Putamen (tissue), 1 donor: Measurements from ENCODE around the gene DNAH6.
A peak's percentile ranks its signal among the peaks of the same experiment; 100 is the strongest.
"Not testable (repeated sequence)": the region's sequence is repeated elsewhere in the genome, so short reads cannot be mapped to it uniquely, and the experiment has no call there.

Experiments
- DNase-seq: peaks from one replicate; pipeline ENCODE4 v3.0.0-alpha.2; 2016; ENCODE audit warnings: low spot score

DNAH6 gene, protein sequence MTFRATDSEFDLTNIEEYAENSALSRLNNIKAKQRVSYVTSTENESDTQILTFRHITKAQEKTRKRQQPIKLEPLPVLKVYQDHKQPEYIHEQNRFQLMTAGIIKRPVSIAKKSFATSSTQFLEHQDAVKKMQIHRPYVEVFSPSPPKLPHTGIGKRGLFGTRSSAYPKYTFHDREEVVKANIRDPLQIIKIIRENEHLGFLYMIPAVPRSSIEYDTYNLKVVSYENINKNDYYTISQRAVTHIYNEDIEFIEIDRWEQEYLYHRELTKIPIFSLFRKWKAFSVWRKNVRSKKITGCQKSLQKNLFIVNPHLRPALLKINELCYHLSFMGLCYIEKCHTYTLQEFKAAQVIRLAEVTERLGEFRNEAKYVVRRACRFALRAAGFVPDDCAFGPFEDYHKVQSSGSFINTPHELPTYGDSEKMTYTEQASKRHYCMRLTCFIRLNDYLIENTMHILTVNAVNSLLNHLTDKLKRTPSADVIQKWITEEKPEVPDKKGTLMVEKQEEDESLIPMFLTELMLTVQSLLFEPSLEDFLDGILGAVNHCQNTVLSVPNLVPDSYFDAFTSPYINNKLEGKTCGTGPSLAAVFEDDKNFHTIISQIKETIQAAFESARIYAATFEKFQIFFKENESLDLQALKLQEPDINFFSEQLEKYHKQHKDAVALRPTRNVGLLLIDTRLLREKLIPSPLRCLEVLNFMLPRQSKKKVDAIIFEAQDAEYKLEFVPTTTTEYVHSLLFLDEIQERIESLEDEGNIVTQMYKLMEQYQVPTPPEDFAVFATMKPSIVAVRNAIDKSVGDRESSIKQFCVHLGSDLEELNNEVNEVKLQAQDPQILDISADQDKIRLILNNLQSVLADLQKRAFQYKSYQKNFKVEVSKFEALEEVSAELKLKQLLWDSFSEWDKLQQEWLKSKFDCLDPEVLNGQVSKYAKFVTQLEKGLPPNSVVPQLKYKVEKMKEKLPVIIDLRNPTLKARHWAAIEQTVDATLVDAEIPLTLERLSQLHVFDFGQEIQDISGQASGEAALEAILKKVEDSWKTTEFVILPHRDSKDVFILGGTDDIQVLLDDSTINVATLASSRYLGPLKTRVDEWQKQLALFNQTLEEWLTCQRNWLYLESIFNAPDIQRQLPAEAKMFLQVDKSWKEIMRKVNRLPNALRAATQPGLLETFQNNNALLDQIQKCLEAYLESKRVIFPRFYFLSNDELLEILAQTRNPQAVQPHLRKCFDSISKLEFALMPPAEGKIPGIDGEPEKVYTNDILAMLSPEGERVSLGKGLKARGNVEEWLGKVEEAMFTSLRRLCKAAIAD (N-terminal part only)

DNA sequence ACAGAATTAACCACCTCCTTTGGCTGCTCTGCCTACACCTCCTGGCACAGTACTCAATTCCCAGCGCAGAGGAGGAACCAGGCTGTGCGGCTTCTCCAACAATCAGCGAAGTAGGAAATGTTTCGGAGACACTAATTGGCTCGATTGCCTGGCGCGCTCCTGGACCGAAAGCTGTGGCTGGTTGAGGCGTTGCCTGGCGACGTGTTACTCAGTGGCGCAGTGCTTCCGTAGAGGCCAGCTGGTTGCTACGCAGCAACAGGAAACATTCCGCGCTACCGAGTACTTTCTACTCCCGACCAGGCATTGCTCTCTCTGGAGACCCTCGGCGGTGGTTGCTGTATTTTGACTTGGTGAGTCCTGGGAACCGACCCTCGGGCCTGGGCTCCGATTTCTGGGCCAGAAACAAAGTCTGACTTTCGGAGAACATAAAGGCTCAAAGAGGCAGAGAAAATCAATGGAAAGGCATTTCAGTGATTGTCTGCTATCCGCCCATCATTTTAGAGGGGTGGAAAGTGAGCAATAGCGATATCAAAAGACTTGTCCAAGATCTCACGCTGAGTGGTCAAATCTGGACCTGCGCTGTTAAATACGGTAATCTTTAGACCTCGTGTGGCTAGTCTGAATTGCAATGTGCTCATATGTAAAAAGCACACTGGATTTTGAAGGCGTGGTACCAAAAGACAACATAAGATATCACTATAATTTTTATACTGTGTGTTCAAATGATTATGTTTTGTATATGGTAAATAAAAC is at the start of gene DNAH6:
TSS of gene DNAH6 (plus strand) at position 265 of the 753 bp plus-strand sequence. CDS start 1,329 bp downstream, outside the sequence.
- DNase-seq: peak; percentile 92

DNA sequence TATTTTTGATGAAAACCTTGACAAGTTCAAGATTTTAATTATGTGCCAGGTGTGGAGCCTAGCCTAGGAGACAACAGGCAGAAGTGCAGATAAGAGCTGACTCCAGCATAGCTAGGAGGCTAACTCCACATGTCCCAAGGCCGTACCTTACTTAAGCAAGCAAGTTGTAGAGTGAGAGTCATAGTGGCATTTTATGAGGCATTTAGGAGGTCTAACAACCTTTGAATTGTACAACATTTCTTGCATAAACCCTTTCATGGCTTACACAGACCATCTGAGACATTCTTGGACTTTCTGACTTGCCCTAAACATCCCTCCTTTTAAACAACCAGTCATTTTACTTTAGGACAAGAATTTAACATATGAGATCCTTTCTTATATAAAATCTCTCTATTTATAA is 48.9 kb upstream of the DNAH6 start:
- DNase-seq: no peak

DNA sequence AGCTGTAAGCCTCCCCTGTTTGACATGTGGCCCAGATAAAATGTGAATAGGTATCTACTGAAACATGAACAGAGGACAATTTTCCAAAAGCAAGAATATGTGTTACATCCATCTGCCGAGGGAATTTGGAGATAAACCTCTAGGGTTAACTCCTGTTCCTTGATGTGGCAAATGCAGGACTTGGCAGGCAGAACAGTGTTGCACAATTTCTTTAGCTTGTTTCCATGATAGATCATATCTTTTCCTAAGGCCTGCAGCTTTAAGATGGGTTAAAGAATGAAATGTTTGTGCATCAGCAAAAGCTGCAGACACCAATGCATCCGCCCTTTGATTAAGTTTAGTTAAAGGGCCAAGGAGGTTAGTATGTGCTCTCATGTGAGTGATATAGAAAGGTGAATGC is 43.9 kb upstream of the DNAH6 start:
- not testable (repeated sequence) for DNase-seq

DNA sequence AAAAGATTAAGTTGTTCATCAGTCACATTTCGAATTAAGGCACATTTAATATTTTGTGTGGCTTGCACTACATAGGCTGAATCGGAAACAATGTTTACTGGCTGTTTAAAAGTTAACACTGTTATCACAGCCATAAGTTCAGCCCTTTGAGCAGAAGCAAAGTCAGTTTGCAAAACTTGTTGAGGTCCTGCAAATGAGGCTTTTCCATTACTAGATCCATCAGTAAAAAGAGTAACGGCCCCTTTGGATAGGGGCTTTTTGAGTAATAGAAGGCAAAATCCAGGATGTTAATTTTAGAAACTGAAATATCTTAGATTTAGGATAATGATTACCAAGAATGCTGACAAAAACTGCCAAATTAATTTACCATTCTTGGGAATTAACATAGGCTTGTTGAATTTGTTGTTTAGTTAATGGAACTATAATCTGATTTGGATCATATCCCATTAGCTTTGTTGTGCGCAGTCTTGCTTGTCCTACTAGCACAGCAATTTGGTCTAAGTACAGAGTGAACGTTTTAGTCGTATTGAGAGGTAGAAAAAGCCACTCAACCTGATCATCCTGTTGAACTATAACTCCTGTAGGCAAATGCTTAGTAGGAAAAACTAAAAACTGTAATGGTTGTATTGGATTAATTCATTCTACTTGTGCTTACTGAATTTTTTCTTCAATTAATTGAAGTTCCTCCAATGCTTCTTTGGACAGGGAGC is 43.3 kb upstream of the DNAH6 start:
- DNase-seq: no peak

DNA sequence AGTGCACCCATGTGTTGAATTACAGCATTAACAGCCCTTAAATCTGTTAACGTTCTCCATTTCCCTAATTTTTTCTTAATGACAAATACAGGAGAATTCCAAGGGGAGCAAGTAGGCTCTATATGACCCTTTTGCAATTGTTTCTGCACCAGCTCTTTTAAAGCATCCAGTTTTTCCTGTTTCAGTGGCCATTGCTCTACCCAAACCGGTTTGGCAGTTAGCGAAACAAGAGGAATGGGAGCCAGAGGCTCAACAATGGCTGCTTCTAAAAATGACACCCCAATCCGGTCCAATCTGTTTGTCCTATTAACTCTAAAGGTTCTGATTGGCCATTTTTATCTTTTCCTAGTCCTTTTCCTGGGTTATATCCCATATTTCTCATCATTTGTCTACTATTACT is 42.1 kb upstream of the DNAH6 start:
- DNase-seq: no peak

DNA sequence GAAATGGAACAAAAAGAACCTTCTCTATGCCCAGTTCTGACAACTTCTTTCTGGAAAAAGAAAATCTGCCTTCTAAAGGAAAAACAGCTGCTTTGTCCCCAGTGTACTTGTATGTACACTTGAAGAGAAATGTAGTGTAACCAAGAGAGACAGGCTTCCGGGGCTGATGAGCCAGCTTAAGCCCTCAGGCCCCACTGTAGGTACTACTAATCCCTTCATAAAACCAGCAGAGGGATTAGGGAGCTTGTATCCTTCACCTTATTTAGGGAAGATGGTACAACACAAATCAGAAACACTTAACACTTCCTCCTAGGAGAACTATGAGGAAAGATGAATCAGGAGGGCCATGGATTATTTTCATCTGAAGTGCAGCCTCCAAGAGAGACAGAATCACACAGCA is 38.4 kb upstream of the DNAH6 start:
- no peak for DNase-seq

DNA sequence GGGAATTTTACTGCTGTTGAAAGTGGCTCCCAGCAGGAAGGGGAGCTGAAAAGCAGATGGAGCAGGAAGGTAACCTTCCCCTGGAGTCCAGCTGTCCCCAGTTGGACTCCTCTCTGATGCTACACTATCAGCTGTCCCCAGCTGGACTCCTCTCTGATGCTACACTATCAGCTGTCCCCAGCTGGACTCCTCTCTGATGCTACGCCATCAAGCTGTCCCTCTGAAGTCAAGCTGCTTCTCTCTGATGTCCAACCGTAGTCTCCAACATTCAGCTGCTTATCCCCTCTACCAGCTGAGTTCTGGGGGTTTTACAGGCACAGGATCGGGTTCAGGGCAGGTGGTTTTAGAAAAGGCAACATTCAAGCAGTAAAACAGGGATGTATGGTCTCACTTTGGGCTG is 37.4 kb upstream of the DNAH6 start:
- DNase-seq: no peak

DNA sequence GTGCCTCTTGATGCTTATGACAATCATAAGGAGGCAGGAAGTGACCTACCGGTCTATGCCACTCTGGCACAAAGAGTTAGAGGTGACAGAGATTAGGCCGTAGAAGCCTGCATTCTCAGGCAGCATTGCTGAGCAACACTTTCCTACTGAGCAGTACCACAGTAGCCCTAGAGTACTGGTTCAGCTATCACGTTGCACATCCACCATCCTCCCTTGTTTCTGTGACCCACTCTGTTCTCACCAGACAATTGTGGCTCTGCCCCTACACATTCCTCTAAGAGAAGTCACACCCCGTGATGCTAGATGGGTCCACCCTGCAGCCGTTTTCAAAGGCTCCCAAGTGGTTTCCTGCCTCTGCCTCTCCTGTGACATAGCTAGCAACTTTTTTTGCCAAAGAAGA is 34.6 kb upstream of the DNAH6 start:
- DNase-seq: no peak

DNA sequence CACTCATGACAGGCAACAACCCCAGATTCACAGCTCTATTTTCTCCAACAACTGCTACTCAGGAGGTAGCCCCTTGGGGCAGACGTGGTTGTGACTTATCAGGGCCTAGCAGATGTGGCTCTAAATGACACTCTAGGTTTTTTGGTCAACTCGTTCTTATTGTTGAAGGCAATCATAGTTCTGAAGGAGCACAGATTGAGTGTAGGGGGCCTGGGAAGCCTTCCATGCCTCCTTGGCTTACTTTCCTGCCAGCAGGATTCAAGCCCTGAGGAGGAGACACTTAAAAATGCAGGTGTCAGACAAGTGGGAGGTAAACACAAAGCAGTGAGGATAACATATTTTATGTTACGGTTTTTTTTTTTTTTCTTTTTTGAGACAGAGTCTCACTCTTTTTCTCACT is 33.7 kb upstream of the DNAH6 start:
- no peak for DNase-seq

DNA sequence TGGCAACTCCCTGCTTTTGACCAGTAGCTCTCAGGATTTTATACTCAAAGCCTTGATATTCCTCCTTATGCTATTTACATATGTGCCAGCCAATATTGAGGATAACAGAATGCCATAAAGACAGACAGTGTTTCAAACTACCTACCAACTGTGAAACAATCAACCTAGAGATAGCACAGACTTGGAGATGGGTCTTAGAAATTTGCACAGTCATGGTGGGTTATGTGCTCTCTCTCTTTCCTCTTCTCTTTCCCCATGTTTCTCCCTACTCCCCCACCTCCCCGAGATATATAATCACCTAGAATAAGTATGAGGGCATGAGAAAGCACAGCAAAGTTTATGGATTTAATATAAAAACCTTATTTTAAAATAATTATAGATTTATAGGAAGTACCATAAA is 33.0 kb upstream of the DNAH6 start:
- no peak for DNase-seq

DNA sequence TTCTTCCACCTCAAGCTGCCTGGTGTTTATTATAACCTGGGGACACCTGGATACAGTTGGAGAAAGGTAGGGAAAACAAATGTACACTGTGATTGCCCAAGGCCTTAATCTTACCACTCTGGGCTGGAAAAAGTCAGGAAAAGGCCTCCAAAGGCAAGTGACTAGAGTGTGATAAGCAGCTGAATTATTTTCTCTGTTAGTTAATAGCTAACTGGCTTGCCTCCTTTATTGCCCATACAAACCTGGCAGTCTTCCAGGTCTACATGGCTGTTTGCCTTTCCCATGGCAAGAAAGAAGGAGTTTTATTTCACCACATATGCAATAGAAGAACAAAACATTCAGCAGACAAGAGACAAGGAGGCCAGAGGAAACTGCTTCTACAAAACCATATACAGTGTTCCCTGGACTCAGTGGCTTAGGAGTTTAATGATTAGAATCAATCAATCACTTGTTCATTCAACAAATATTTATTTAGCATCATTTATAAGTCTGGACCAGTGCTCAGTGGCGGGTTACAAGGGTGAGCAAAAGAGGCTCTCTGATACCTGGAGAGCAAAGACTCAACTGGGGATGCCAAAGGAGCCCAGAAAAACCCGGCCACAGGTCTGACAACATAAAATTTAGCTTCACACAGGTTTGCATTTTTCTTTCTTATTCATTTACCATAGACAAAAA is 29.7 kb upstream of the DNAH6 start:
- DNase-seq: no peak

DNA sequence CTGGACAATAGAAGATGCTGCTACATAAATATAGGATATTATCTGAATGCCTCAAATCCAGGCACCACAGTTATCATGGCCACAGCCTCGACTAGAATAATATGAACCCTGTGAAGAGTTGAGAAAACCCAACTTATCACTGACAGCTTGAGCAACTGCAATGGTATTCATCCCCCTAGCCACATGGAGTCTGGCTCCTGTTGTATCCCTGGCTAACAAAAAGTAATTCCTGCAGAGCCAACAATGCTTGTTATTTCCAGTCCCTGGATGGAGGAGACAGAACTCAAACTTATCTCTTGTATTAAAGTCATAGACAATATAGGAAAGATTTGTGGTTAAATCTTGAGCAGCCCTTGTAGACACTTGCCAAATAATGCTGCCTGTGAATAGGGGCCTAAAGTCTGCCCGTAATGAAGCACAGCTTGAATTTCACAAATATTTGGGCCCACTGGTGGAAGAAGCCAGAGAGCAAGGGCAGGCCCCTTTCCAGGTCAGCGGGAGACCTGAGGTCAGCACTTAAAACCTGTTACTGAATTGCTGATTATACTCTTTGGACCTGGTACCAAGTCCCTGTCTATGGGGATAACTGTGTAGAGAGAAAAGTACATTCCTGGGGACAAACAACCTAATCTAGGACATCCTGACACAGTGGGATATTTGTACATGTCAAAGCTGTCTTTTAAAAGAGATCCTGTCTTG is 28.9 kb upstream of the DNAH6 start:
- no peak for DNase-seq

DNA sequence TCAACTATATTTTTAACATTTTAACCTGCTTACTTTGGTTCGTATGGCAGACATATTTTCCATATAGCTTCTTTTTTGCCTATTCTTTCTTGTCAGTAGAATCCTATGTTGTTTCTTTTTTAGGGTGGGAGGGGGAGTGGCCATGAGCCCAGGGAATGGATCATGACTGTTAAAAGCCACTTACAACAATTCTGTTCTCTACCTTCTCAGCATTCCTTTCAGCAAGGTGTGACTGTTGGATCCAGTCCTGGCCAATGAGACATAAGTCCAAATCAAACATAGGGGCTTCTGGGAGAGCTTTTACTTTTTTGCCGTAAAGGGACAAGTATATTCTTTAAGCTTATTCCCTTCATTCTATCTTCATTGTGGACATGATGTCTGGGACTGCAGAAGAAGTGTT is 25.0 kb upstream of the DNAH6 start:
- DNase-seq: no peak

DNA sequence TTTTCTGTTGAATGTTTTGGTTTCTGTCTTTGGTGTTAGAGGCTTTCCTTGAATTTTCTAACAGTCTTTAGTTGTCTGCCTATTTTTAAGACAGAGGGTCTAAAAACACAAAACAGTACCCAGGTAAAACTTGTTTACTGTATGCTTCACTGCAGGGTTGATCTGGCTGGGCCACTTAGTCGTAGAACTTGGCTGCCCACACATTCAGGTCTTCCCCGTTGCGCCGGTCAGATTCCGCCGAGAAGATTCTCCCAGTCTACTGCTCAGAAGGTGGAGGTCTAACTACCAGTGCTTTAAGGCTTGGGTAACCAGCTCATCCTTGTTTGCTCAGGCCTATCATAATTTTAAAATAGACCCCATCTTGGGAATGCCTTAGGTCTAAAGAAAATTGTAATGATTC is 24.6 kb upstream of the DNAH6 start:
- no peak for DNase-seq

DNA sequence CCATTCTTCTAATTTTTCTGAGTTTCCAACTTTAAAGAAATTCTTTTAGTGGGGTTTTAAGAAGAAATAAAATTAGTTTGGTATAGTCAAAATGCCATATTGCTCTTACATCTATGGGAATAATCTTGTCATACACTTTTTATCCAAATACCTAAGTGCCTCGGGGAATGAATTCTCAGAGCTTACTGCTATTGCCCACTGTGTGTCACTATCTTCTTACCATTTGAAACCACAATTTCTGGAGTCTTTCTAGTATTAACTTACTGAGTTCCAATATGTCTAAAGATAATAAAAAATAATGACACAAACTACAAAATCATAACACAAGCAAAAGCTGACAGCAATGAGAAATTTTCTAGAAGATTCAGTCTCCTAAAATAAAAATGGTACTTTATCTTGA is 23.7 kb upstream of the DNAH6 start:
- no peak for DNase-seq

DNA sequence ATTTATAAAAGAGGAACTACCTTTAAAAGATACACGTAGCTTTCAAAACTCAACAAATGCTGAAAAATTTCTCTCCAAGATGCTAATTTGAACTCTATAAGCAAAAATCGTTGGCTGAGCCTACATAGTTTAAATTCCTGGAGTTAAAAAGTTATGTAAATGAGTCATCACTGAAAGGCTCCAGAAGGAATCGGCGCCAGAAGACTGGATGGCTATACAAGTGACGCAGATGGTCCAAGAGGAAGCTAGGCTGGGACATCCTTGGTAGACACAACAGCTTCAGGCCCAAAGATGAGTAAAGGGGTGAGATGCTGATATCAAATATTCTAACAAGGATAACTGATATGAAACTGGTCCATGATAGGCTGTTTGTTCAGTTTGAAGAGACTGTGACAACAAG is 22.8 kb upstream of the DNAH6 start:
- DNase-seq: no peak

DNA sequence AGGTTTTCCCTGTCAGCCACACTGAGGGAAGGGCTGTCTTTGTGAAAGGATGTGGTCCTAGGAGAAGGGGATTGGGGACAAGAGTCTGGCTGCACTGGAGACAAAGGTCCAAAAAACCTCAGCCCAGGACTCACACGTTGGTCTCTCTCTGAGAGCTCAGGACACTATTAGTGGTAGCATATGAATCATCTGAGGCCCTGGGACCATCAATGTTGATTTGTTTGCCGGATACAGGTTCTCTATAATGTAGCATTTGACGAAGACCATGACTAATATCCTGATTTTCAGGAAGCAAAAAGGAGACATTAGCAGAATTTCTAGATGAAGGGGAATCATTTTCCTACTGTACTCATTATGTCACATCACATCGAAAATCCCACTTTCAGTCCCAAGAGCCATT is 22.2 kb upstream of the DNAH6 start:
- DNase-seq: peak; percentile 15

DNA sequence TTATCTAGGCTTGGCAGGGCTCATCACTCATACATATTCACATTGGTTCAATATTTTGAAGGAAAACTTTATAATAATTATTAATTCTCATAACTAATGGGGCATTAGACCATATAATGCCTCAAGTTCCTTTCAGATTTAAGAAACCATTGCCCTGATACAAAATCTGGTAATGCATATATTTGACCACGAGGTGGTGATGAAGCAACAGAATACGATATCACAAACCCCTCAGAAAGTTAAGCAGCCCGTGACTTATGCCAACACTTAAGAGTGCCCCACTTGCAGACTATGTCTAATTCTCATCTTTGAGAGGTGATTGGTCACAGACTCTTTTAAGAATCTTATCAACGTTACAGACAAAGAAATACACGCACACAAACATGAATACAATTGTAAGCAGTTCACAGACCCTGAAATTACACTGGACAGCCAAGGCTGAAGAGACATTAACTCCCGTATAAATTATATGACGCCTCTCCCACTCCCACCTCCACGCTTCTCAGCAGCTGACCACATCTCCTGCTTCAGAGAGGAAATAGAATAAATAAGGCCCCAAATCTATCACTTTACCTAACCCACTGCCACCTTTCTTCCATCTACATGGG is 20.7 kb upstream of the DNAH6 start:
- DNase-seq: peak; percentile 43

DNA sequence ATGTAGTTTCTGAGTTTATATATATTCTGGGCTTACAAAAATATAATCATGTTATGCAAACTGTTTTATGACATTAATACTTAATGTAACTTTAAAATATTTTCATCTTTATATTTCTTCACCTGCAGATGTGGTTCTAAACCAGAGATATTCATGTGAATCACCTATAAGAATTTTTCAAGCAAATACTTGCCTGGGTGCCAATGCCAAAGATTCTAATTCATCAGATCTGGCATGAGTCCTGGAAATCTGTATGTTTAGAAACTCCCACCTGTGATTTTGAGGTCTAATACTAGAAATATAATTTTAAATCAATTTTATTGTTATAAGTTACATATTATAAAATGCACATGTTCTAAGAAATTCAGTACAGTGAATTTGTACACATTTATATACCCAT is 19.9 kb upstream of the DNAH6 start:
- DNase-seq: no peak
